CD14-positive monocyte (primary cell): Measurements from ENCODE around the gene RANBP6. TPM values are rescaled to one million over a fixed set of nuclear protein-coding genes. Genes with fewer than 3 reads are reported as not detected.
A peak's percentile ranks its signal among the peaks of the same experiment; 100 is the strongest.

Source experiments
- DNase-seq, 3 donors: peaks; one replicate each; pipeline ENCODE4 v3.0.0-alpha.2; 2011 to 2022
- H2AFZ ChIP-seq: 2 replicates; pipeline ENCODE4 v1.6.0; 2012; ENCODE audit warnings: mild to moderate bottlenecking, low read depth, low read length, inconsistent platforms; ENCODE audit not compliant: insufficient read depth, poor library complexity, severe bottlenecking
- H3K27ac ChIP-seq, 2 donors: 1 replicate in 1 of 2; 2 replicates in 1 of 2; pipeline ENCODE4 v1.5.1; 2012 to 2013; ENCODE audit warnings: low read length in 2 of 2, control low read depth in 1 of 2, inconsistent platforms in 1 of 2, low read depth in 1 of 2, mild to moderate bottlenecking in 1 of 2
- H3K27me3 ChIP-seq, 2 donors: one replicate each; pipeline versions ENCODE4 v1.6.0 to v1.6.1; 2011 to 2013; ENCODE audit warnings: low read length in 2 of 2; ENCODE audit not compliant: control insufficient read depth in 2 of 2, insufficient read depth in 2 of 2
- H3K36me3 ChIP-seq, 2 donors: replicated peaks in 1 of 2; 1 replicate in 1 of 2; 2 replicates in 1 of 2; pipeline versions ENCODE4 v1.5.1 to v1.6.1; 2012 to 2013; ENCODE audit warnings: low read length in 2 of 2, control low read depth in 1 of 2, inconsistent platforms in 1 of 2, mild to moderate bottlenecking in 1 of 2; ENCODE audit not compliant: insufficient read depth in 2 of 2, control insufficient read depth in 1 of 2
- H3K4me1 ChIP-seq, 2 donors: 1 replicate in 1 of 2; 2 replicates in 1 of 2; pipeline versions ENCODE4 v1.5.1 to v1.6.1; 2012 to 2013; ENCODE audit warnings: low read length in 2 of 2, control low read depth in 1 of 2, inconsistent platforms in 1 of 2, mild to moderate bottlenecking in 1 of 2, moderate library complexity in 1 of 2; ENCODE audit not compliant: insufficient read depth in 2 of 2, control insufficient read depth in 1 of 2
- H3K4me2 ChIP-seq: replicated peaks from 2 replicates; pipeline ENCODE3; 2012; ENCODE audit warnings: low read length, moderate library complexity, mild to moderate bottlenecking; ENCODE audit not compliant: poor library complexity, severe bottlenecking; ENCODE audit errors: extremely low read depth
- H3K4me3 ChIP-seq, 3 experiments: fragments of 200-600 bp in 1 of 3; sonication (generic) in 1 of 3; replicated peaks in 1 of 3; 1 replicate in 2 of 3; 2 replicates in 1 of 3; pipeline ENCODE4 v1.5.1; 2011 to 2013; ENCODE audit warnings: low read length in 3 of 3, mild to moderate bottlenecking in 3 of 3, control low read depth in 2 of 3, low read depth in 2 of 3, inconsistent platforms in 1 of 3, moderate library complexity in 1 of 3
- H3K79me2 ChIP-seq: 2 replicates; pipeline ENCODE4 v1.6.0; 2012; ENCODE audit warnings: mild to moderate bottlenecking, control low read depth, inconsistent platforms, low read length, moderate library complexity; ENCODE audit not compliant: insufficient read depth
- H3K9ac ChIP-seq: 2 replicates; pipeline ENCODE4 v1.6.0; 2017; ENCODE audit warnings: low read length, mild to moderate bottlenecking; ENCODE audit not compliant: insufficient read depth, poor library complexity, severe bottlenecking
- H3K9me3 ChIP-seq, 2 donors: replicated peaks in 1 of 2; 1 replicate in 1 of 2; 2 replicates in 1 of 2; pipeline versions ENCODE4 v1.5.1 to v1.6.1; 2012 to 2013; ENCODE audit warnings: low read length in 2 of 2, control low read depth in 1 of 2; ENCODE audit not compliant: control insufficient read depth in 1 of 2, insufficient read depth in 1 of 2
- H4K20me1 ChIP-seq: 2 replicates; pipeline ENCODE4 v1.6.0; 2012; ENCODE audit warnings: mild to moderate bottlenecking, low read length, control low read depth, moderate library complexity; ENCODE audit not compliant: insufficient read depth
- H3K27ac Mint-ChIP-seq, 7 donors: one replicate each; pipeline ENCODE4 v1.8.0; 2020; ENCODE audit warnings: mild to moderate bottlenecking in 7 of 7, mixed read lengths in 7 of 7, moderate library complexity in 6 of 7, inconsistent platforms in 2 of 7
- H3K27me3 Mint-ChIP-seq, 3 donors: one replicate each; pipeline ENCODE4 v1.8.0; 2021 to 2022; ENCODE audit warnings: low read depth in 3 of 3, mild to moderate bottlenecking in 3 of 3, mixed read lengths in 3 of 3, moderate library complexity in 3 of 3, inconsistent platforms in 1 of 3
- H3K36me3 Mint-ChIP-seq, 2 donors: one replicate each; pipeline ENCODE4 v1.8.0; 2020; ENCODE audit warnings: mixed read lengths in 2 of 2, inconsistent platforms in 1 of 2, mild to moderate bottlenecking in 1 of 2
- H3K4me1 Mint-ChIP-seq: one replicate; pipeline ENCODE4 v1.8.0; 2020; ENCODE audit warnings: mild to moderate bottlenecking, mixed read lengths
- H3K4me3 Mint-ChIP-seq, 2 donors: one replicate each; pipeline ENCODE4 v1.8.0; 2020; ENCODE audit warnings: mild to moderate bottlenecking in 2 of 2, mixed read lengths in 2 of 2, moderate library complexity in 1 of 2
- H3K9me3 Mint-ChIP-seq, 7 donors: one replicate each; pipeline ENCODE4 v1.8.0; 2020 to 2022; ENCODE audit warnings: mixed read lengths in 7 of 7, mild to moderate bottlenecking in 6 of 7, moderate library complexity in 6 of 7, inconsistent platforms in 2 of 7
- WGBS: methylation state at CpG from one replicate; pipeline ENCODE4 v1.1.5; 2013; ENCODE audit warnings: missing lambda C conversion rate; ENCODE audit not compliant: insufficient coverage; 5-methylcytosine and 5-hydroxymethylcytosine counted together
- intact Hi-C, 2 donors: fragments of 100-400 bp; cut with micrococcal nuclease; formaldehyde crosslinking; loops; one replicate each; pipeline versions ENCODE4 v1.15.0 to v1.15.1; 2023
- polyA plus RNA-seq, 3 donors: library from polyadenylated mRNA; depleted of rRNA in 1 of 3; unstranded in 2 of 3; stranded (reverse) in 1 of 3; fragments of 300-500 nt in 2 of 3; fragments of >200 nt in 1 of 3; fragmentation: Illumina TruSeq in 2 of 3; gene quantifications; 1 replicate in 2 of 3; 2 replicates in 1 of 3; pipeline ENCODE4 v1.2.3, GENCODE V29; 2012 to 2021
- TF ChIP-seq, protein P1 (sequence below): fragments of 200-600 bp; IDR thresholded peaks from one replicate; pipeline ENCODE4 v1.8.0; 2022; ENCODE audit warnings: antibody characterized with exemption, mild to moderate bottlenecking

Gene RANBP6
- polyA plus RNA-seq, 3 donors, result 6.1 to 16.0 (median 15.7) TPM

DNA sequence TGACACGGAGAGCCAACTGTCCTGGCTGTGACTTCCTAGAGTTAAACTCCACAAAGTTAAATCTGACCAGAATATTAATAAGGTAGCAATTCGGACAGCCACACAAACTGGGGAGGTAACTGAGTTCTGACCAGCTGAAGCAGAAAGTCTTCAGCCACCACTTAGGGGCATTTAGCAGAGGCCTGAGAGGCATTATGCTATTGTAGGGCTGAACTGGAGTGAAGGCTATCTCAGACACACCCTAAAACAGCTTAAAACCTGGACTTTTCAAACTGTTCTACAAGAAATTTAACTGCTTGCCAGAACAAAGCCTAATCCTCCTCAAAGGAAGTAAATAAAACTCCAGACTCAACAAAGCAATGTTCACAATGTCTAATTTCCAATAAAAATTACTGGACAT lies 32.4 kb downstream of the RANBP6 start:
- H3K36me3 Mint-ChIP-seq, result peaks cover 53 to 61% of the 10 kb centered on the region in 2 donors
- H3K27me3 Mint-ChIP-seq, result no peaks in the 10 kb centered on the region
- H3K4me3 Mint-ChIP-seq, result no peak overlapping the region

DNA sequence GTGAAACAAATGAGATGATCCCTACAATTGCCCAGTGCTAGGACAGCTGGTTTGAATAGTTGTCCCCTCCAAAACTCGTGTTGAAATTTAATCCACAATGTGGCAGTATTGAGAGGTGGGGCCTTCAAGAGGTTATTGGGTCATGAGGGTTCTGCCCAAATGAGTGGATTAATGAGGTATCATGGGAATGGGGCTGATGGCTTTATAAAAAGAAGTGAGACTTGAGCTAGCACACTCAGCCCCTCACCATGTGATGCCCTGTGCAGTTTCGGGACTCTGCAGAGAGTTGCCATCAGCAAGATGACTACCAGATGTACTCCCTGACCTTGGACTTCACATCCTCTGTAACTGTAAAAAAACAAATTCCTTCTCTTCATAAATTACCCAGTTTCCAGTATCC lies 33.1 kb downstream of the RANBP6 start:
- Mint-ChIP-seq H3K27me3 (no peaks in the 10 kb centered on the region), H3K36me3 (peaks cover 49 to 55% of the 10 kb centered on the region in 2 donors), H3K4me1 (peaks cover 1% of the 10 kb centered on the region), H3K4me3 (no peak overlapping the region), H3K9me3 (no peaks in the 10 kb centered on the region), H3K27ac (no peak overlapping the region)
- no peak overlapping the region for H3K4me2 ChIP-seq
- peaks cover 3% of the 10 kb centered on the region for H3K79me2 ChIP-seq
- H2AFZ ChIP-seq, result no peak overlapping the region
- WGBS, result 100% methylated on average over 1 of the region's 2 CpGs
- TF ChIP-seq, protein P1, sequence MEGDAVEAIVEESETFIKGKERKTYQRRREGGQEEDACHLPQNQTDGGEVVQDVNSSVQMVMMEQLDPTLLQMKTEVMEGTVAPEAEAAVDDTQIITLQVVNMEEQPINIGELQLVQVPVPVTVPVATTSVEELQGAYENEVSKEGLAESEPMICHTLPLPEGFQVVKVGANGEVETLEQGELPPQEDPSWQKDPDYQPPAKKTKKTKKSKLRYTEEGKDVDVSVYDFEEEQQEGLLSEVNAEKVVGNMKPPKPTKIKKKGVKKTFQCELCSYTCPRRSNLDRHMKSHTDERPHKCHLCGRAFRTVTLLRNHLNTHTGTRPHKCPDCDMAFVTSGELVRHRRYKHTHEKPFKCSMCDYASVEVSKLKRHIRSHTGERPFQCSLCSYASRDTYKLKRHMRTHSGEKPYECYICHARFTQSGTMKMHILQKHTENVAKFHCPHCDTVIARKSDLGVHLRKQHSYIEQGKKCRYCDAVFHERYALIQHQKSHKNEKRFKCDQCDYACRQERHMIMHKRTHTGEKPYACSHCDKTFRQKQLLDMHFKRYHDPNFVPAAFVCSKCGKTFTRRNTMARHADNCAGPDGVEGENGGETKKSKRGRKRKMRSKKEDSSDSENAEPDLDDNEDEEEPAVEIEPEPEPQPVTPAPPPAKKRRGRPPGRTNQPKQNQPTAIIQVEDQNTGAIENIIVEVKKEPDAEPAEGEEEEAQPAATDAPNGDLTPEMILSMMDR, result no peak
- no peaks in the 10 kb centered on the region for H3K4me1 ChIP-seq
- H3K4me3 ChIP-seq, result no peak overlapping the region
- H3K36me3 ChIP-seq, result peaks cover 20 to 69% of the 10 kb centered on the region in 2 donors
- DNase-seq, result no peak
- peaks cover 15% of the 10 kb centered on the region for H4K20me1 ChIP-seq
- intact Hi-C loops, result no loop called here
- peak overlapping the region in 1 of 2 donors; percentile 26 for H3K27ac ChIP-seq
- H3K9ac ChIP-seq, result no peak overlapping the region
- no peaks in the 10 kb centered on the region for H3K9me3 ChIP-seq
- no peaks in the 10 kb centered on the region for H3K27me3 ChIP-seq

More for the DNA sequence above, 32.4 kb downstream of the RANBP6 start:
- H3K4me3 ChIP-seq, result no peak overlapping the region
- H3K9ac ChIP-seq, result no peak overlapping the region
- Mint-ChIP-seq H3K9me3 (no peaks in the 10 kb centered on the region), H3K4me1 (no peaks in the 10 kb centered on the region), H3K27ac (peak overlapping the region in 1 of 7 donors; percentile 25)
- H3K4me1 ChIP-seq, result no peaks in the 10 kb centered on the region
- intact Hi-C loops, result no loop called here
- no peak overlapping the region for H2AFZ ChIP-seq
- H3K79me2 ChIP-seq, result peaks cover 3% of the 10 kb centered on the region
- no peaks in the 10 kb centered on the region for H3K27me3 ChIP-seq
- H3K4me2 ChIP-seq, result no peak overlapping the region
- H3K9me3 ChIP-seq, result no peaks in the 10 kb centered on the region
- H4K20me1 ChIP-seq, result peaks cover 15% of the 10 kb centered on the region
- peaks cover 28 to 76% of the 10 kb centered on the region in 2 donors for H3K36me3 ChIP-seq
- TF ChIP-seq, protein P1, result no peak
- no CpG with 5 or more reads among the region's 2 CpGs for WGBS
- H3K27ac ChIP-seq, result no peak overlapping the region
- no peak for DNase-seq
